Peyer's patch (tissue), 4 donors: Measurements from ENCODE around the gene TLL2.

Experiments used
- POLR2A ChIP-seq, 2 donors: fragments of 450-650 bp; IDR thresholded peaks; one replicate each; pipeline ENCODE4 v1.5.1; 2017; ENCODE audit warnings: antibody characterized with exemption in 2 of 2, mild to moderate bottlenecking in 2 of 2, moderate library complexity in 2 of 2
- TF ChIP-seq, protein P1 (sequence below), 6 experiments: fragments of 450-650 bp in 4 of 6; fragments of 200-600 bp in 2 of 6; sonication (generic) in 1 of 6; IDR thresholded peaks; one replicate each; pipeline ENCODE4 v1.5.1; 2017 to 2019; ENCODE audit warnings: antibody characterized with exemption in 6 of 6, mild to moderate bottlenecking in 3 of 6, moderate library complexity in 1 of 6

DNA sequence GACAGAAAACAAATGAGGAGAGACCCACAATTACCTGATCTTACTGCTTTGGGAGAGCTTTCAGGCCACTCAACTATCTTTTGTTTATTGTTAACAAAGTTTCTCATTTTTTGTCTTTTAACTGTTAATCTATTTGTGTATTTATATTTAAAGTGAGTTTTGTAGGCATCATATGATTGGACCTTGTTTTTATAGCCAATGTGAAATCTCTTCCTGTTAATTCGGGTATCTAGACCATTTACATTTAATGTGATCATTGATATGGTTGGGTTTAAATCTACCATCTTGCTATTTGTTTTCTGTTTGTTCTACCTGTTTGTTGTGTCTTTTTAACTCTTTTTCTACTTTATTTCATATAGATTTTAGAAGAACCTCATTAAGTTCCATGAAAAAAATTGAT is 167.4 kb downstream of the TLL2 start:
- TF ChIP-seq, protein P1, sequence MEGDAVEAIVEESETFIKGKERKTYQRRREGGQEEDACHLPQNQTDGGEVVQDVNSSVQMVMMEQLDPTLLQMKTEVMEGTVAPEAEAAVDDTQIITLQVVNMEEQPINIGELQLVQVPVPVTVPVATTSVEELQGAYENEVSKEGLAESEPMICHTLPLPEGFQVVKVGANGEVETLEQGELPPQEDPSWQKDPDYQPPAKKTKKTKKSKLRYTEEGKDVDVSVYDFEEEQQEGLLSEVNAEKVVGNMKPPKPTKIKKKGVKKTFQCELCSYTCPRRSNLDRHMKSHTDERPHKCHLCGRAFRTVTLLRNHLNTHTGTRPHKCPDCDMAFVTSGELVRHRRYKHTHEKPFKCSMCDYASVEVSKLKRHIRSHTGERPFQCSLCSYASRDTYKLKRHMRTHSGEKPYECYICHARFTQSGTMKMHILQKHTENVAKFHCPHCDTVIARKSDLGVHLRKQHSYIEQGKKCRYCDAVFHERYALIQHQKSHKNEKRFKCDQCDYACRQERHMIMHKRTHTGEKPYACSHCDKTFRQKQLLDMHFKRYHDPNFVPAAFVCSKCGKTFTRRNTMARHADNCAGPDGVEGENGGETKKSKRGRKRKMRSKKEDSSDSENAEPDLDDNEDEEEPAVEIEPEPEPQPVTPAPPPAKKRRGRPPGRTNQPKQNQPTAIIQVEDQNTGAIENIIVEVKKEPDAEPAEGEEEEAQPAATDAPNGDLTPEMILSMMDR (IDR thresholded peaks at IDR 0.05): no peak
- no peak for TF ChIP-seq POLR2A (IDR thresholded peaks at IDR 0.05)
